Thoracic aorta endothelial cell (primary cell): Measurements from ENCODE around the gene CFAP20. TPM values are rescaled to one million over a fixed set of nuclear protein-coding genes. Genes with fewer than 3 reads are reported as not detected.

Experiments
- small RNA-seq: library from RNA; depleted of rRNA; stranded (forward); fragments of <200 nt; gene quantifications from one replicate; pipeline ENCODE3, GENCODE V24; 2012
- total RNA-seq: library from RNA; depleted of rRNA; stranded (reverse); fragments of >200 nt; gene quantifications from 2 replicates; pipeline ENCODE4 v1.2.3, GENCODE V29; 2012

Gene CFAP20
- 41.2 and 50.7 TPM in 2 replicates for total RNA-seq

GRCh38 chr16:58129097-58129936, at the start of gene CFAP20:
TSS of gene CFAP20 (minus strand) at chr16:58129381. CDS start at chr16:58129115, 266 bp downstream.

Small RNA genes lying within 50 kb of the gene (small RNA-seq; reads per million reads assigned to genes)
- gene RF00019 = not detected

Other genes with a start within 250 kb of the CFAP20 start
- 0.07 and 0.53 TPM in 2 replicates for gene CNGB1, start 158.3 kb downstream of the CFAP20 start, total RNA-seq
- 4.8 and 6.2 TPM in 2 replicates for gene ZNF319, start 128.7 kb downstream of the CFAP20 start, total RNA-seq
- gene USB1, start 128.0 kb downstream of the CFAP20 start, total RNA-seq = 34.2 and 37.8 TPM in 2 replicates
- 4.5 and 5.0 TPM in 2 replicates for gene MMP15, start 103.6 kb downstream of the CFAP20 start, total RNA-seq
- 90.7 and 96.6 TPM in 2 replicates for gene CSNK2A2, start 68.7 kb upstream of the CFAP20 start, total RNA-seq
- not detected in 2 replicates for gene PRSS54, start 165.6 kb upstream of the CFAP20 start, total RNA-seq